PFSK-1 (cell line): ENCODE data around the gene PLCXD3.

ENCODE experiments used
- FOXP2 ChIP-seq: optimal IDR thresholded peaks from 2 replicates; pipeline ENCODE3; 2011; ENCODE audit warnings: borderline replicate concordance, control low read depth, inconsistent platforms; ENCODE audit not compliant: insufficient read depth; ENCODE audit errors: extremely low read length, extremely low read depth
- POLR2AphosphoS5 ChIP-seq: IDR thresholded peaks from 2 replicates; pipeline ENCODE4 v1.6.1; 2012; ENCODE audit warnings: low read depth, mild to moderate bottlenecking, control low read depth, low read length, moderate library complexity
- SIN3A ChIP-seq: IDR thresholded peaks from 2 replicates; pipeline ENCODE4 v1.6.1; 2012; ENCODE audit warnings: mild to moderate bottlenecking, low read length, moderate library complexity, borderline replicate concordance; ENCODE audit not compliant: insufficient read depth
- TAF1 ChIP-seq: IDR thresholded peaks from 2 replicates; pipeline ENCODE4 v1.6.1; 2012; ENCODE audit warnings: low read length, control low read depth, borderline replicate concordance; ENCODE audit not compliant: insufficient read depth
- TF ChIP-seq, protein P1 (sequence below), 2 experiments: IDR thresholded peaks; 2 replicates each; pipeline versions ENCODE4 v1.6.1 to v1.8.0; 2011 to 2012; ENCODE audit warnings: low read depth in 2 of 2, low read length in 2 of 2, control low read depth in 1 of 2, inconsistent platforms in 1 of 2, mild to moderate bottlenecking in 1 of 2, moderate library complexity in 1 of 2; ENCODE audit not compliant: insufficient read depth in 1 of 2

PLCXD3 gene

DNA sequence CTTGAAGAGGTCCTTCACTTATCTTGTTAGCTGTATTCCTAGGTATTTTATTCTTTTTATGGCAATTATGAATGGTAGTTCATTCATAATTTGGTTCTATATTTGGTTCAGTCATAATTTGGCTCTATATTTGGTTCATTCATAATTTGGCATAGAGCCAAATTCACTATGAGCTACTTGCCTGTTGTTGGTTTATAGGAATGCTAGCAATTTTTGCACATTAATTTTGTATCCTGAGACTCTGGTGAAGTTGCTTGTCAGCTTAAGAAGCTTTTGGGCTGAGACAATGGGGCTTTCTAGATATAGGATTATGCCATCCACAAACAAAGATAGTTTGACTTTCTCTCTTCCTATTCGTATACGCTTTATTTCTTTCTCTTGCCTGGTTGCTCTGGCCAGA lies 142.2 kb downstream of the PLCXD3 start:
- TF ChIP-seq, protein P1, sequence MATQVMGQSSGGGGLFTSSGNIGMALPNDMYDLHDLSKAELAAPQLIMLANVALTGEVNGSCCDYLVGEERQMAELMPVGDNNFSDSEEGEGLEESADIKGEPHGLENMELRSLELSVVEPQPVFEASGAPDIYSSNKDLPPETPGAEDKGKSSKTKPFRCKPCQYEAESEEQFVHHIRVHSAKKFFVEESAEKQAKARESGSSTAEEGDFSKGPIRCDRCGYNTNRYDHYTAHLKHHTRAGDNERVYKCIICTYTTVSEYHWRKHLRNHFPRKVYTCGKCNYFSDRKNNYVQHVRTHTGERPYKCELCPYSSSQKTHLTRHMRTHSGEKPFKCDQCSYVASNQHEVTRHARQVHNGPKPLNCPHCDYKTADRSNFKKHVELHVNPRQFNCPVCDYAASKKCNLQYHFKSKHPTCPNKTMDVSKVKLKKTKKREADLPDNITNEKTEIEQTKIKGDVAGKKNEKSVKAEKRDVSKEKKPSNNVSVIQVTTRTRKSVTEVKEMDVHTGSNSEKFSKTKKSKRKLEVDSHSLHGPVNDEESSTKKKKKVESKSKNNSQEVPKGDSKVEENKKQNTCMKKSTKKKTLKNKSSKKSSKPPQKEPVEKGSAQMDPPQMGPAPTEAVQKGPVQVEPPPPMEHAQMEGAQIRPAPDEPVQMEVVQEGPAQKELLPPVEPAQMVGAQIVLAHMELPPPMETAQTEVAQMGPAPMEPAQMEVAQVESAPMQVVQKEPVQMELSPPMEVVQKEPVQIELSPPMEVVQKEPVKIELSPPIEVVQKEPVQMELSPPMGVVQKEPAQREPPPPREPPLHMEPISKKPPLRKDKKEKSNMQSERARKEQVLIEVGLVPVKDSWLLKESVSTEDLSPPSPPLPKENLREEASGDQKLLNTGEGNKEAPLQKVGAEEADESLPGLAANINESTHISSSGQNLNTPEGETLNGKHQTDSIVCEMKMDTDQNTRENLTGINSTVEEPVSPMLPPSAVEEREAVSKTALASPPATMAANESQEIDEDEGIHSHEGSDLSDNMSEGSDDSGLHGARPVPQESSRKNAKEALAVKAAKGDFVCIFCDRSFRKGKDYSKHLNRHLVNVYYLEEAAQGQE (IDR thresholded peaks at IDR 0.05; ENCODE audit: insufficient read depth in 1 of 2, low read depth in 2 of 2, low read length in 2 of 2), result no peak
- TF ChIP-seq POLR2AphosphoS5, result no peak
- no peak for TF ChIP-seq TAF1
- no peak for TF ChIP-seq FOXP2
- no peak for TF ChIP-seq SIN3A

DNA sequence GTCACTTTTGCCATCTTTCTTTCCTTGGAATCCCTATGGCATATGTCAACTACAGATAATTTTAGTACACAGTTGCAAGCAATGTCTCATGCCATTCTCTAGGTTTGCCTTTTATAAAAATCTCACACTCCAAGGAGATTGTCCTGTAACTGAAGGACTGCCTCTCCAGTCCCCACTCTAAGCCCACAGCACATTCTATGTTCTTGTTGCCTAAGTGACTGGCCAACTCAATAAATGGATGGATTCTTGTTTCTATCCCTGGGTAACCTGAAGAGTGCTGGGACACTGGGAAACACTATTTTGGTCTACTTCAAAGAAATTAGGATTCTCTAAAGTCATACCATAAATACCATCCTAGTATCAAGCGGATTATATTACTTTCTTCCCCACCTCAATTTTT lies 145.0 kb downstream of the PLCXD3 start:
- TF ChIP-seq, protein P1 (IDR thresholded peaks at IDR 0.05; ENCODE audit: insufficient read depth in 1 of 2, low read depth in 2 of 2, low read length in 2 of 2), result no peak
- TF ChIP-seq POLR2AphosphoS5, result no peak
- no peak for TF ChIP-seq SIN3A
- TF ChIP-seq TAF1, result no peak

DNA sequence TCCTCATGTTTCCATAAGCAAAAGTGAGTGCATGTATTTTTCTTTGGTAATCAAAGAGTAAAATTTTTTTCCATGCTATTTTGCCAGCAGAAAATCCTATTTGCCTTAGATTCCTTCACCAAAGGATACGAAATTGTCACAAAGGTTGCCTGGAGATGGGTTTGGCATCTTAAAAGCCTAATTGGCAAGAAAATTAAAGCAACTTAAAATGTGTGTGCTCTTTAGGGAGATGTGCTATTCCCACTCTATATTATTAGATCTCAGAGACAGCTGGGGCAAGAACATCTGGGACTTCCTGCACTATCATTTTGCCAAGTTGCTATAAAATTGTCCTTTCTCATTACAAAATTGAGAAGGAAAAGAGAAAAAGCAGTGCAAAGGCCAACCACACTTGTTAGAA lies 146.1 kb downstream of the PLCXD3 start:
- TF ChIP-seq TAF1 (no peak), POLR2AphosphoS5 (no peak), SIN3A (no peak), FOXP2 (no peak)
- TF ChIP-seq, protein P1 (IDR thresholded peaks at IDR 0.05; ENCODE audit: insufficient read depth in 1 of 2, low read depth in 2 of 2, low read length in 2 of 2), result no peak

DNA sequence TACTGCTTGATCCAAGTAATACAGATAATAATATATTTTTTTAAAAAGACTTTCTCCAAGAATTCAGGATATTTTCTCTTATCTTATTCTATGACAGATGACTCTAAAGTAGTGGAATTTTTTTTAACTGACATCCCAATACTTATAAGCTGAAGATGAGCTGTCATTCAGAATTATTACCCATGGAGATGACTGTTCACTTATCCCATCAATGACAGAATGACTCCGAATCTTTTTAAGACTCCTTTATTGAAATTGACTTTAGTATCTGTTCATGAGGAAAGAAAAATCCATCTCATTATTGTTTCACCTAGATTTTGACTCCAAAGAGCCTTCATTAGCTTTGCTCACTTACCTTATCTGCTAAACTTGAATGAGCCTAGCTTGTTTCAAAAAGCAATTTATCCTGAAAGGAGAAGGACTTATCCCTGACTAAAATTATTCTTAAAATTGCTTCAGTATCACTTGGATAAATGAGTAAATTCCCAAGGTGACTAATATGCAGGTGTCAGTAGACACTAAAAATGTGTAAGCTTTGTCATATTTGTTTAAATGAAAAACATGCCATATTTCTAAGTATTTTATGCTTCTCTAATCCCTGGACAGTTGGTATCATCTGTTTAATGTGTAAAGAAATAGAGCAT lies 146.9 kb downstream of the PLCXD3 start:
- TF ChIP-seq FOXP2 (no peak), TAF1 (no peak), SIN3A (no peak), POLR2AphosphoS5 (no peak)
- TF ChIP-seq, protein P1 (IDR thresholded peaks at IDR 0.05; ENCODE audit: insufficient read depth in 1 of 2, low read depth in 2 of 2, low read length in 2 of 2), result no peak

DNA sequence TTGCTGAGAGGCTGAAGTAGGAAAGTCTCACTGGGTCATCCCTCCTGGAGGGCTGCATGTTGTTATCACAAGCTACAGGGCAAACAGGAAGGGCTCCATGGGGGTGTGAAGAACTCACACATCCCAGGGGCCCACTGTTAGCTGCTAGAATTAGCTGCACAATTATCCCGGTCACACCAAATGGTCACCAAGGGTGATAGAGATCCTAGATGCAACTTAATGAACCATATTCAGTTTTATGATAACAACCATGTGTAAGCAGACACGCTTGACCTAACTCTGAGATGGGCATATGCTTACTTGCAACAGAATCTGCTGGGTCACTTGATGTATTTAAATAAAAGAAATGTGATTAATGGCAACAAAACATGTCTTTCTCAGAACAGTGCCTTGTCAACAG lies 153.6 kb downstream of the PLCXD3 start:
- TF ChIP-seq, protein P1 (IDR thresholded peaks at IDR 0.05; ENCODE audit: insufficient read depth in 1 of 2, low read depth in 2 of 2, low read length in 2 of 2), result no peak
- no peak for TF ChIP-seq TAF1
- no peak for TF ChIP-seq SIN3A
- no peak for TF ChIP-seq FOXP2
- no peak for TF ChIP-seq POLR2AphosphoS5
